Measurements from ENCODE around the gene GPR31. TPM values are rescaled to one million over a fixed set of nuclear protein-coding genes. Genes with fewer than 3 reads are reported as not detected.

GPR31 gene
- total RNA-seq, 4 donors from 2014 or later = not detected

DNA sequence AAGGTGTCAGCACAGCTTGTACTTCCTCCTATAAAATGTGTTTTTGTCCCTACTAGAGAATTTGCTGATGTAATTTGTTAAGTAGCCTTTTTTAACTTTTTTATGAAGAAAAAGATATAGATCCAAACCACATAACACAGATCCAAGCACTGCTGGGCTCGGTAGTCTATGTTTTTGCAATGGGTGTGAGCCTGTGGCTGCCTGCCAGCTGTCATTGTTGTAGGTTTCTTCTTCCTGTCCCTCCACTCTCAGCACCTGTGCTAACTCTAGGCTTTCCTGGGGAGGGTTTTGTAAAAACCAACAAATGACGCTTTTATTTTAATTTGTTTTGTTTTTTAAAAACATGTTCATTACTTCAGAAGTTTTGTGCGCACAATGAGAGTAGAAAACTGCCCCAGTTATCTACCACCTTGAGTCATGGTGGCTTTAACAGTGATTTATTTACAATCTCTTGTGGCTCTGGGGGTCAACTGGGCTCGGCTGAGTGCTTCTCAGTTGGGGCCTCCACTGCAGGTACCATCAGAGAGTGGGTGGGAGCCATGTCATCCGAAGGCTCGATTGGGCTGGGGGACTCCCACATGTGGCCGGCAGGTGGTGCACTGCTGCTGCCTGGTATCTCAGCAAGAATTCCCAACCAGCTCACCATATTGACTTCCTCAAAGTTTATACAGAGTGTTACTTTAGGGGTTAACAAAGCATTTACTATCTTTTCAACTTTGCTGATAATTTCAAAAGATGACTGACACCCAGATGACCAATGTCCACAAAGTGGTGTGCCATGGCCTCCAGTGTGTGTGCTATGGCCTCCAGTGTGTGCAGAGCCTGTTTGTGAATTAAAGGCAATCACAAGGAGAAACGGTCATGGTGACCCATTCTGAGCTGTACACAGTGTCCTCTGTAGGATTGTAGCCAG is 37.9 kb downstream of the GPR31 start:
- H3K4me1 ChIP-seq = no peaks in the 10 kb centered on the region
- DNase-seq (no peak), ATAC-seq (no peak)
- H3K4me3 ChIP-seq = no peak overlapping the region
- no peaks in the 10 kb centered on the region for H3K9me3 ChIP-seq
- in situ Hi-C loops (cut with MboI; ENCODE audit: low sequenced_read_pairs in 4 of 4) (no loop called here), intact Hi-C loops (cut with DNase I; ENCODE audit: low total_unique reads) (no loop called here)
- H3K27ac ChIP-seq = no peak overlapping the region
- no peak for TF ChIP-seq POLR2A (IDR thresholded peaks at IDR 0.05)
- TF ChIP-seq, protein P1, sequence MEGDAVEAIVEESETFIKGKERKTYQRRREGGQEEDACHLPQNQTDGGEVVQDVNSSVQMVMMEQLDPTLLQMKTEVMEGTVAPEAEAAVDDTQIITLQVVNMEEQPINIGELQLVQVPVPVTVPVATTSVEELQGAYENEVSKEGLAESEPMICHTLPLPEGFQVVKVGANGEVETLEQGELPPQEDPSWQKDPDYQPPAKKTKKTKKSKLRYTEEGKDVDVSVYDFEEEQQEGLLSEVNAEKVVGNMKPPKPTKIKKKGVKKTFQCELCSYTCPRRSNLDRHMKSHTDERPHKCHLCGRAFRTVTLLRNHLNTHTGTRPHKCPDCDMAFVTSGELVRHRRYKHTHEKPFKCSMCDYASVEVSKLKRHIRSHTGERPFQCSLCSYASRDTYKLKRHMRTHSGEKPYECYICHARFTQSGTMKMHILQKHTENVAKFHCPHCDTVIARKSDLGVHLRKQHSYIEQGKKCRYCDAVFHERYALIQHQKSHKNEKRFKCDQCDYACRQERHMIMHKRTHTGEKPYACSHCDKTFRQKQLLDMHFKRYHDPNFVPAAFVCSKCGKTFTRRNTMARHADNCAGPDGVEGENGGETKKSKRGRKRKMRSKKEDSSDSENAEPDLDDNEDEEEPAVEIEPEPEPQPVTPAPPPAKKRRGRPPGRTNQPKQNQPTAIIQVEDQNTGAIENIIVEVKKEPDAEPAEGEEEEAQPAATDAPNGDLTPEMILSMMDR (IDR thresholded peaks at IDR 0.05 in 4 of 5, conservative IDR thresholded peaks at IDR 0.05 in 1 of 5) = no peak
- H3K27me3 ChIP-seq = peaks cover 0 to 3% (median 0%) of the 10 kb centered on the region in 3 donors
- no peaks in the 10 kb centered on the region for H3K36me3 ChIP-seq

DNA sequence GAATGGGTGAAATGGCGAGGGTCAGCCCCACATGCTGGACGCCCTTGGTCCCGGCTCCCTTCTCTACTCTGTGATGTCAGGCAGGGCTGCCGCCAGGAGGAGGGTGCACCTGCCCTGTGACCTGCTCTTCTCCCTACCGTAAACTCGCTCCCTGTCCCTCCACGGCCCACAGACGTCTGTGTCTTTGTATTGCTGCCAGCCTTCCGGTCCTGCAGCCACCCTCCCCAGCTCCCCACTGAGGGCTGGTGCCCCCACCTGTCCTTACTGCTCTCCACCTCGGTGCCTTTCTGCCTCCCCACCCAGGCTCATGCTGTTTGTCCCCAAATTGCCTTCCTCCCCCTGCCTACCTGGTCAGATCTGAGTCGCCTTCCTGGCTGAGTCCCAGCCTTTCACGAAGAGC is 38.9 kb downstream of the GPR31 start:
- TF ChIP-seq, protein P1 (IDR thresholded peaks at IDR 0.05 in 4 of 5, conservative IDR thresholded peaks at IDR 0.05 in 1 of 5) = no peak
- no peak for TF ChIP-seq POLR2A (IDR thresholded peaks at IDR 0.05)
- ATAC-seq (no peak), DNase-seq (no peak)
- Histone ChIP-seq H3K9me3 (no peaks in the 10 kb centered on the region), H3K4me1 (no peaks in the 10 kb centered on the region), H3K36me3 (no peaks in the 10 kb centered on the region), H3K4me3 (no peak overlapping the region), H3K27ac (no peak overlapping the region), H3K27me3 (peaks cover 0 to 4% (median 3%) of the 10 kb centered on the region in 3 donors)
- intact Hi-C loops (cut with DNase I; ENCODE audit: low total_unique reads) (no loop called here), in situ Hi-C loops (cut with MboI; ENCODE audit: low sequenced_read_pairs in 4 of 4) (no loop called here)

DNA sequence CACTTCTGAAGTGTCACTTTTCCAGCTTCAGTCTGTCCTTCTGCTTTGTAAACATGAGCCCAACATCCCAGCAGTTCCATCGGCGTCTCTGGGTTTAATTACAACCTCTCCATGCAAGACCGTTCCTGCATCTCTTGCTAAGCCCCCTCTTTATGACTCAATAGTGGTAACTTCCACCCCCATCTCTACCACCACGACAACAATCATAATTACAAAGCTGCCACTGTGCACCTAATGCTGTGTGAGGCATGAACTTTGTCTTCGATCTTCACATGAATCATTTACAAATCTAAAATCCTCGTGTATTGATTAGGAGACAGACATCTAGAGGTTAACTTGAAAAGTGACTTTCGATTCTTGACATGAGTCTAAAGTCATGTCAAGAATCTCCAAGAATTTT is 39.8 kb downstream of the GPR31 start:
- Histone ChIP-seq H3K9me3 (no peaks in the 10 kb centered on the region), H3K36me3 (no peaks in the 10 kb centered on the region), H3K27ac (no peak overlapping the region), H3K4me1 (no peaks in the 10 kb centered on the region), H3K4me3 (no peak overlapping the region), H3K27me3 (peaks cover 0 to 5% (median 3%) of the 10 kb centered on the region in 3 donors)
- ATAC-seq = no peak
- TF ChIP-seq, protein P1 (IDR thresholded peaks at IDR 0.05 in 4 of 5, conservative IDR thresholded peaks at IDR 0.05 in 1 of 5) = no peak
- no peak for TF ChIP-seq POLR2A (IDR thresholded peaks at IDR 0.05)
- in situ Hi-C loops (cut with MboI; ENCODE audit: low sequenced_read_pairs in 4 of 4) = no loop called here
- no peak for DNase-seq
- intact Hi-C loops (cut with DNase I; ENCODE audit: low total_unique reads) = no loop called here

DNA sequence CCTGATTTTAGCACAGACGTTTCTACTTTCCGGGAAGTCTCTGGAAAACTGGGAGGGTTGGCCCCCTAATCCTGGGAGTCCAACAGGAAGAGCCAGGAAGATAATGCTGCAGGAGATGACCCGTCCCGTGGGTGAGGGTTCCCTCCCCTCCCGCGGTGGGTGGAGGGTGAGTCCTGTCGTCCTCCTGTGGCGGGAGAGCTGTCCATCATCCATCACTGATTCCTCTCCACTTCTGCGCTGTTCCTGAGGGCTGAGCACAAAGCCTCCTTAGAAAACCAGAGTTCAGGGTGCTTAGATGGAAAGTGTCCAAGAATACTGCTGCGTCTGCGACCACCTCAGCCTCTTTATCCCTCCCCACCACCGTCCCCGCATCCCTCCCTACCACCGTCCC is 40.9 kb downstream of the GPR31 start:
- Histone ChIP-seq H3K4me3 (no peak overlapping the region), H3K27me3 (peaks cover 0 to 5% (median 3%) of the 10 kb centered on the region in 3 donors), H3K9me3 (no peaks in the 10 kb centered on the region), H3K36me3 (no peaks in the 10 kb centered on the region), H3K4me1 (no peaks in the 10 kb centered on the region), H3K27ac (no peak overlapping the region)
- DNase-seq (no peak), ATAC-seq (no peak)
- TF ChIP-seq POLR2A (IDR thresholded peaks at IDR 0.05) = no peak
- TF ChIP-seq, protein P1 (IDR thresholded peaks at IDR 0.05 in 4 of 5, conservative IDR thresholded peaks at IDR 0.05 in 1 of 5) = no peak
- in situ Hi-C loops (cut with MboI; ENCODE audit: low sequenced_read_pairs in 4 of 4) (no loop called here), intact Hi-C loops (cut with DNase I; ENCODE audit: low total_unique reads) (no loop called here)
